CD4-positive, alpha-beta memory T cell (primary cell): ENCODE data around the gene BEND3. TPM values are rescaled to one million over a fixed set of nuclear protein-coding genes. Genes with fewer than 3 reads are reported as not detected.
A peak's percentile ranks its signal among the peaks of the same experiment; 100 is the strongest.

Source experiments
- CTCF ChIA-PET: fragments of 350-600 bp; sonication (Branson Sonifier 250); formaldehyde crosslinking; loops from one replicate; lab custom pipeline; 2021; ENCODE audit warnings: inconsistent platforms; ENCODE audit not compliant: partially characterized antibody; lab: Charles Lee
- POLR2A ChIA-PET: fragments of 350-600 bp; sonication (Branson Sonifier 250); formaldehyde crosslinking; loops from one replicate; lab custom pipeline; 2021; ENCODE audit not compliant: partially characterized antibody; lab: Charles Lee
- DNase-seq, 5 donors: peaks; one replicate each; pipeline versions ENCODE4 v3.0.0 to v3.0.0-alpha.2; 2020 to 2022; ENCODE audit warnings: mixed read lengths in 1 of 5
- H3K27ac ChIP-seq: one replicate; pipeline ENCODE4 v1.7.0; 2013; ENCODE audit warnings: low read depth, low read length
- H3K27me3 ChIP-seq: 2 replicates; pipeline ENCODE4 v1.7.0; 2013; ENCODE audit warnings: mild to moderate bottlenecking, low read length, moderate library complexity; ENCODE audit not compliant: insufficient read depth
- H3K36me3 ChIP-seq: 2 replicates; pipeline ENCODE4 v1.7.0; 2013; ENCODE audit warnings: mild to moderate bottlenecking, low read length, moderate library complexity; ENCODE audit not compliant: insufficient read depth
- H3K4me1 ChIP-seq: 2 replicates; pipeline ENCODE4 v1.7.0; 2013; ENCODE audit warnings: mild to moderate bottlenecking, low read length, moderate library complexity; ENCODE audit not compliant: insufficient read depth
- H3K4me3 ChIP-seq, 2 donors: one replicate each; pipeline ENCODE4 v1.7.0; 2013; ENCODE audit warnings: low read length in 2 of 2, mild to moderate bottlenecking in 1 of 2
- H3K9me3 ChIP-seq, 2 donors: one replicate each; pipeline ENCODE4 v1.7.0; 2013; ENCODE audit warnings: low read length in 2 of 2, control low read depth in 1 of 2; ENCODE audit not compliant: control insufficient read depth in 1 of 2
- H3K27ac Mint-ChIP-seq, 7 donors: one replicate each; pipeline ENCODE4 v1.8.0; 2020 to 2021; ENCODE audit warnings: mixed read lengths in 7 of 7, mild to moderate bottlenecking in 6 of 7, inconsistent platforms in 3 of 7, moderate library complexity in 3 of 7
- H3K27me3 Mint-ChIP-seq, 2 donors: one replicate each; pipeline ENCODE4 v1.8.0; 2020 to 2021; ENCODE audit warnings: mixed read lengths in 2 of 2
- H3K36me3 Mint-ChIP-seq, 2 donors: one replicate each; pipeline ENCODE4 v1.8.0; 2020 to 2021; ENCODE audit warnings: mixed read lengths in 2 of 2, inconsistent platforms in 1 of 2, mild to moderate bottlenecking in 1 of 2
- H3K4me1 Mint-ChIP-seq, 4 donors: one replicate each; pipeline ENCODE4 v1.8.0; 2020 to 2021; ENCODE audit warnings: mixed read lengths in 4 of 4, mild to moderate bottlenecking in 1 of 4
- H3K4me3 Mint-ChIP-seq, 8 donors: one replicate each; pipeline ENCODE4 v1.8.0; 2020 to 2021; ENCODE audit warnings: mixed read lengths in 8 of 8, mild to moderate bottlenecking in 7 of 8, moderate library complexity in 6 of 8, inconsistent platforms in 3 of 8
- H3K9me3 Mint-ChIP-seq, 8 donors: one replicate each; pipeline ENCODE4 v1.8.0; 2020 to 2021; ENCODE audit warnings: mixed read lengths in 8 of 8, mild to moderate bottlenecking in 5 of 8, inconsistent platforms in 3 of 8, moderate library complexity in 1 of 8
- intact Hi-C: fragments of 100-400 bp; cut with micrococcal nuclease; formaldehyde crosslinking; loops from one replicate; pipeline ENCODE4 v1.15.1; 2023
- polyA plus RNA-seq, 2 donors: library from polyadenylated mRNA; unstranded; fragments of 300-500 nt; fragmentation: Illumina TruSeq; gene quantifications; one replicate each; pipeline ENCODE4 v1.2.3, GENCODE V29; 2021
- total RNA-seq, 2 experiments: library from RNA; stranded (reverse); gene quantifications; one replicate each; pipeline ENCODE4 v1.2.3, GENCODE V29; 2021

BEND3 gene
- total and polyA plus RNA-seq, 4 experiments from 2014 or later, result 0.63 to 1.1 (median 0.94) TPM; not detected in 1

DNA sequence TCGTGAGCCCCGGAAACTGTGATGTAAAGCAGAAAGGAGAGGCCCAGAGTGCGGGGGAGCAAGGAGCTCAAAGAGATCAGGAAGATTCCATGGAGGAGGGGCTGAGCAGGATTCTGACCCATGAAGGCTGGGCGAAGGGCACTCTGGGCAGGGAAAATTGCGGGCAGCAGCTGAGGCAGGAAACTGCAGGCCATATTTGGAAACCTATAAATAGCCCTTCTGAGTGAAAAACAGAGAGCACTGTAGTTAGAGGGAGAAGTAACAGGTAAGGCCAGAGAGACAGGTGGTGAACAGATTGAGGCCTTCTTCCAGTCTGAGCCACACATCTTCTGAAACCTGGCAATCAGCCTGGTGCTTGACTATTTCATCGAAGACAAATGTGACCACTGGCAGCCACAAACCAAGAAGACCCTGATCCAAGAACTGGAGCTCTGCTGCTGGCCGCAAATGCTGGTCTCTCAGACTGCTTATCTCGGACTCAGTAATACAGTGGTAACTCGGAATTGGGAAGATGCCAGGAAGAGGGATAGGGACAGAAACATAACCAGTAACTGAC is 14.1 kb upstream of the BEND3 start:
- Histone ChIP-seq H3K4me3 (no peak overlapping the region), H3K9me3 (no peaks in the 10 kb centered on the region), H3K27ac (no peak overlapping the region), H3K36me3 (no peaks in the 10 kb centered on the region), H3K27me3 (no peaks in the 10 kb centered on the region), H3K4me1 (no peaks in the 10 kb centered on the region)
- Mint-ChIP-seq H3K4me1 (no peaks in the 10 kb centered on the region), H3K36me3 (no peaks in the 10 kb centered on the region), H3K9me3 (no peaks in the 10 kb centered on the region), H3K4me3 (no peak overlapping the region), H3K27me3 (no peaks in the 10 kb centered on the region), H3K27ac (no peak overlapping the region)
- intact Hi-C loops, result no loop called here
- CTCF ChIA-PET, result interaction anchor here (0.6 to 1.1 kb wide), 2 partner anchors 16 to 621 kb away, joined by 3 to 4 read pairs; no protein-coding TSS in a partner anchor
- no peak for DNase-seq
- POLR2A ChIA-PET, result no interaction called here

DNA sequence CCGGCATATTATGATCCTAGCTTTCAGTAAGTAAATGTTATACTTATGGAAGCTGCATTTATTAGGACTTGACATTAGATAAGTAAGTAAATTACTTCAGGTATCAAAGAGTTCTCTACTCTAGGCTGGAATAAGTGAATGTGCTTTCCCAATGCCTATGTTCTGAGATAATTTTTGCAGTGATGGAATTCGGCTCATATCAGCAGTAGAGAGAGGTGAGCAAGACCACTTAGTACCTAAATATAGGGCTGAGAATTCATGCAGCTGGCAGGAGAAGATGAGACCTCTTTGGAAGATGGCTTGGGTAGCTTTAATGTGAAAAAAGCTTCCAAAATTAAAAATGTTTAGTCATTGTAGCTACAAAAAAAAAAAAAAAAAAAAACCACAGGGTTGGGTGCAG is 13.3 kb upstream of the BEND3 start:
- POLR2A ChIA-PET, result no interaction called here
- no peak for DNase-seq
- CTCF ChIA-PET, result interaction anchor here (0.6 to 1.1 kb wide), 3 partner anchors 15 to 620 kb away, joined by 3 to 5 read pairs (median 4); no protein-coding TSS in a partner anchor
- Mint-ChIP-seq H3K9me3 (no peaks in the 10 kb centered on the region), H3K4me1 (no peaks in the 10 kb centered on the region), H3K27ac (peak overlapping the region in 1 of 7 donors; percentile 29), H3K27me3 (no peaks in the 10 kb centered on the region), H3K36me3 (no peaks in the 10 kb centered on the region), H3K4me3 (no peak overlapping the region)
- Histone ChIP-seq H3K27ac (no peak overlapping the region), H3K4me1 (no peaks in the 10 kb centered on the region), H3K4me3 (no peak overlapping the region), H3K27me3 (no peaks in the 10 kb centered on the region), H3K36me3 (no peaks in the 10 kb centered on the region), H3K9me3 (no peaks in the 10 kb centered on the region)
- intact Hi-C loops, result no loop called here

DNA sequence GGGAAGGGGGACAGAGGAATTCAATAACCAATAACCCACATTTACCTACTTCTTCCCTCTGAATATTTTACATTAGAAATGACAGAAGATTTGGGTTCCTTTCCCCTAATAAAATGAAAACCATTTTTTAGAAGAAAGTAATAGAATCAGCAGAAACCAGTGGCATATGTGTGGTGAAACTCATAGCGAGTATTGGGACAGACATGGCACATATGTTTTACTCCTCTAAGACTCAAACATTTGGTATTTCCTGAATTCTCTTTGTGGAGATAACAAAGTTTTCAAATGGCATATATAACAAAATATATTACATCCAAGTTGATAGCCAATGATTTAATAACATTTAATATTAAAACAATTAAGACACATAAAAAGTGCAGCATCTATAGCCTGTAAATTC is 12.9 kb upstream of the BEND3 start:
- intact Hi-C loops, result no loop called here
- Mint-ChIP-seq H3K27me3 (no peaks in the 10 kb centered on the region), H3K36me3 (no peaks in the 10 kb centered on the region), H3K27ac (no peak overlapping the region), H3K9me3 (no peaks in the 10 kb centered on the region), H3K4me3 (no peak overlapping the region), H3K4me1 (no peaks in the 10 kb centered on the region)
- Histone ChIP-seq H3K4me3 (no peak overlapping the region), H3K4me1 (no peaks in the 10 kb centered on the region), H3K27me3 (no peaks in the 10 kb centered on the region), H3K36me3 (no peaks in the 10 kb centered on the region), H3K9me3 (no peaks in the 10 kb centered on the region), H3K27ac (no peak overlapping the region)
- CTCF ChIA-PET, result interaction anchor here (0.6 to 1.1 kb wide), 2 partner anchors 14 to 17 kb away, joined by 4 to 5 read pairs; no protein-coding TSS in a partner anchor
- POLR2A ChIA-PET, result no interaction called here
- no peak for DNase-seq

- Histone ChIP-seq H3K36me3 (no peaks in the 10 kb centered on the region), H3K4me3 (no peak overlapping the region), H3K27me3 (no peaks in the 10 kb centered on the region), H3K4me1 (no peaks in the 10 kb centered on the region), H3K9me3 (no peaks in the 10 kb centered on the region), H3K27ac (no peak overlapping the region)
- POLR2A ChIA-PET, result no interaction called here
- Mint-ChIP-seq H3K4me3 (no peak overlapping the region), H3K36me3 (no peaks in the 10 kb centered on the region), H3K4me1 (no peaks in the 10 kb centered on the region), H3K27me3 (no peaks in the 10 kb centered on the region), H3K9me3 (no peaks in the 10 kb centered on the region), H3K27ac (no peak overlapping the region)
- CTCF ChIA-PET, result interaction anchor here (1.1 kb wide), 2 partner anchors 10 to 12 kb away, joined by 4 read pairs; partner anchors contain the start of gene BEND3
- DNase-seq, result no peak
- intact Hi-C loops, result no loop called here
Measured at GRCh38 chr6:107125771-107126170, 10.5 kb upstream of the BEND3 start.

- no peaks in the 10 kb centered on the region for H3K36me3 ChIP-seq
- no peaks in the 10 kb centered on the region for H3K4me1 ChIP-seq
- H3K27me3 ChIP-seq, result no peaks in the 10 kb centered on the region
- H3K4me3 ChIP-seq, result no peak overlapping the region
- H3K9me3 Mint-ChIP-seq, result no peaks in the 10 kb centered on the region
- no peaks in the 10 kb centered on the region for H3K27me3 Mint-ChIP-seq
- no peak overlapping the region for H3K27ac ChIP-seq
- intact Hi-C loops, result no loop called here
- H3K36me3 Mint-ChIP-seq, result no peaks in the 10 kb centered on the region
- no peak overlapping the region for H3K4me3 Mint-ChIP-seq
- ChIA-PET CTCF (interaction anchor here (1.1 kb wide), 2 partner anchors 9 to 11 kb away, joined by 4 read pairs; partner anchors contain the start of gene BEND3), POLR2A (no interaction called here)
- no peaks in the 10 kb centered on the region for H3K9me3 ChIP-seq
- H3K27ac Mint-ChIP-seq, result no peak overlapping the region
- no peaks in the 10 kb centered on the region for H3K4me1 Mint-ChIP-seq
- DNase-seq, result no peak
Measured at GRCh38 chr6:107124934-107125348, 9.6 kb upstream of the BEND3 start.

- no peak for DNase-seq
- Histone ChIP-seq H3K9me3 (no peaks in the 10 kb centered on the region), H3K27ac (no peak overlapping the region), H3K4me3 (no peak overlapping the region), H3K36me3 (no peaks in the 10 kb centered on the region), H3K27me3 (no peaks in the 10 kb centered on the region), H3K4me1 (no peaks in the 10 kb centered on the region)
- CTCF ChIA-PET, result interaction anchor here (1.3 kb wide), 1 partner anchor 10 kb away, joined by 5 read pairs; no protein-coding TSS in a partner anchor
- Mint-ChIP-seq H3K36me3 (no peaks in the 10 kb centered on the region), H3K27ac (no peak overlapping the region), H3K4me3 (no peak overlapping the region), H3K9me3 (no peaks in the 10 kb centered on the region), H3K27me3 (no peaks in the 10 kb centered on the region), H3K4me1 (no peaks in the 10 kb centered on the region)
- intact Hi-C loops, result no loop called here
- POLR2A ChIA-PET, result no interaction called here
Measured at GRCh38 chr6:107123501-107123900, 8.2 kb upstream of the BEND3 start.

GRCh38 chr6:107122748-107123147 is 7.4 kb upstream of the BEND3 start:
- H3K9me3 Mint-ChIP-seq, result no peaks in the 10 kb centered on the region
- no peak overlapping the region for H3K27ac ChIP-seq
- no peak overlapping the region for H3K4me3 ChIP-seq
- no peaks in the 10 kb centered on the region for H3K27me3 Mint-ChIP-seq
- ChIA-PET CTCF (interaction anchor here (1.3 to 2.3 kb wide), 2 partner anchors 8 to 9 kb away, joined by 5 to 6 read pairs; no protein-coding TSS in a partner anchor), POLR2A (no interaction called here)
- H3K36me3 Mint-ChIP-seq, result no peaks in the 10 kb centered on the region
- no peaks in the 10 kb centered on the region for H3K4me1 ChIP-seq
- H3K4me1 Mint-ChIP-seq, result no peaks in the 10 kb centered on the region
- H3K27me3 ChIP-seq, result no peaks in the 10 kb centered on the region
- H3K9me3 ChIP-seq, result no peaks in the 10 kb centered on the region
- no peak for DNase-seq
- H3K36me3 ChIP-seq, result no peaks in the 10 kb centered on the region
- intact Hi-C loops, result no loop called here
- no peak overlapping the region for H3K27ac Mint-ChIP-seq
- H3K4me3 Mint-ChIP-seq, result no peak overlapping the region
